Tibial nerve (tissue), 4 donors: ENCODE measurements around the gene DMGDH. TPM values are rescaled to one million over a fixed set of nuclear protein-coding genes. Genes with fewer than 3 reads are reported as not detected.

Source experiments
- DNase-seq, 2 donors: peaks; one replicate each; pipeline ENCODE4 v3.0.0-alpha.2; 2019; ENCODE audit warnings: low spot score in 2 of 2
- H3K27ac ChIP-seq, 4 donors: fragments of 200-600 bp; sonication (generic) in 3 of 4; one replicate each; pipeline ENCODE4 v1.5.1; 2017 to 2019; ENCODE audit warnings: mild to moderate bottlenecking in 1 of 4
- H3K27me3 ChIP-seq, 2 donors: fragments of 200-600 bp; sonication (generic) in 1 of 2; one replicate each; pipeline versions ENCODE4 v1.5.1 to v1.6.0; 2017 to 2019
- H3K36me3 ChIP-seq, 3 donors: fragments of 200-600 bp; sonication (generic); one replicate each; pipeline ENCODE4 v1.5.1; 2018 to 2019
- H3K4me1 ChIP-seq, 4 donors: fragments of 200-600 bp; sonication (generic) in 3 of 4; one replicate each; pipeline ENCODE4 v1.5.1; 2017 to 2019
- H3K4me3 ChIP-seq, 4 donors: fragments of 200-600 bp; sonication (generic) in 3 of 4; one replicate each; pipeline ENCODE4 v1.5.1; 2017 to 2019; ENCODE audit warnings: mild to moderate bottlenecking in 1 of 4, moderate library complexity in 1 of 4
- H3K9me3 ChIP-seq, 4 donors: fragments of 200-600 bp; sonication (generic) in 3 of 4; one replicate each; pipeline ENCODE4 v1.5.1; 2017 to 2019
- EP300 ChIP-seq, 2 donors: sonication (generic); formaldehyde crosslinking; IDR thresholded peaks; one replicate each; pipeline ENCODE4 v1.6.1; 2017; ENCODE audit warnings: antibody characterized with exemption in 2 of 2, mild to moderate bottlenecking in 1 of 2
- POLR2A ChIP-seq, 2 donors: fragments of 450-650 bp; IDR thresholded peaks; one replicate each; pipeline ENCODE4 v1.6.1; 2017; ENCODE audit warnings: antibody characterized with exemption in 2 of 2, mild to moderate bottlenecking in 2 of 2, moderate library complexity in 2 of 2
- WGBS, 2 donors: methylation state at CpG; one replicate each; pipeline ENCODE4 v1.1.5; 2018; 5-methylcytosine and 5-hydroxymethylcytosine counted together
- total RNA-seq, 4 donors: library from RNA; depleted of rRNA; stranded (reverse); fragments of >200 nt; gene quantifications; one replicate each; pipeline ENCODE4 v1.1.0, GENCODE V29; 2016
- TF ChIP-seq, protein P1 (sequence below), 5 experiments: fragments of 200-600 bp in 3 of 5; fragments of 450-650 bp in 2 of 5; sonication (generic) in 3 of 5; IDR thresholded peaks; one replicate each; pipeline ENCODE4 v1.5.1; 2016 to 2019; ENCODE audit warnings: antibody characterized with exemption in 5 of 5, mild to moderate bottlenecking in 3 of 5, moderate library complexity in 2 of 5

Gene DMGDH
- total RNA-seq, 4 donors from 2014 or later: 7.1 to 20.1 (median 11.8) TPM

DNA sequence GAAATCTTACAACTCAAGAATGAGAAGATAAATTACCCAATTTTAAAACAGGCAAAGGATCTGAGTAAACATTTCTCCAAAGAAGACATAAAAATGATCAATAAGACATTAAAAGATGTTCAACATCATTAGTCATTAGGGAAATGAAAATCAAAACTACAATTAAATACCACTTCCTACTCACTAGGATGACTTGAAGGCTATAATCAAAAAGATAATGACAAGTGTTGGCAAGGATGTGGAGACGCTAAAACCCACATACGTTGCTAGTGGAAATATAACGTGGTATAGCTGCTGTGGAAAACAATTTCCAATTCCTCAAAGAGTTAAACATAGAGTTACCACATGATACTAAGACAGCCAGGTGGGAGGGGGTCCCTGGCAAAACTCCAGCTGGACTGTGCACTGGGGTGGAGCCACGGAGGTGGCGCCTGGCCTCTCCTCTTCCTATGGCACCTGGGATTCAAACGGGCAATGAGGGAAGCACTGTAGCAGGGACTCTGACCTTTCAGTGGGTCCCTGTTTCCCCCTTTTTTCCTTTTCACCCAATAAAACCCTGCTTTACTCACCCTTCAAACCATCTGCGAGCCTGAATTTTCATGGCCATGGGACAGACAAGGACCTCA lies 90.2 kb downstream of the DMGDH start:
- no peak for TF ChIP-seq EP300 (IDR thresholded peaks at IDR 0.05)
- no peak for TF ChIP-seq POLR2A (IDR thresholded peaks at IDR 0.05)
- TF ChIP-seq, protein P1, sequence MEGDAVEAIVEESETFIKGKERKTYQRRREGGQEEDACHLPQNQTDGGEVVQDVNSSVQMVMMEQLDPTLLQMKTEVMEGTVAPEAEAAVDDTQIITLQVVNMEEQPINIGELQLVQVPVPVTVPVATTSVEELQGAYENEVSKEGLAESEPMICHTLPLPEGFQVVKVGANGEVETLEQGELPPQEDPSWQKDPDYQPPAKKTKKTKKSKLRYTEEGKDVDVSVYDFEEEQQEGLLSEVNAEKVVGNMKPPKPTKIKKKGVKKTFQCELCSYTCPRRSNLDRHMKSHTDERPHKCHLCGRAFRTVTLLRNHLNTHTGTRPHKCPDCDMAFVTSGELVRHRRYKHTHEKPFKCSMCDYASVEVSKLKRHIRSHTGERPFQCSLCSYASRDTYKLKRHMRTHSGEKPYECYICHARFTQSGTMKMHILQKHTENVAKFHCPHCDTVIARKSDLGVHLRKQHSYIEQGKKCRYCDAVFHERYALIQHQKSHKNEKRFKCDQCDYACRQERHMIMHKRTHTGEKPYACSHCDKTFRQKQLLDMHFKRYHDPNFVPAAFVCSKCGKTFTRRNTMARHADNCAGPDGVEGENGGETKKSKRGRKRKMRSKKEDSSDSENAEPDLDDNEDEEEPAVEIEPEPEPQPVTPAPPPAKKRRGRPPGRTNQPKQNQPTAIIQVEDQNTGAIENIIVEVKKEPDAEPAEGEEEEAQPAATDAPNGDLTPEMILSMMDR (IDR thresholded peaks at IDR 0.05): no peak
- Histone ChIP-seq H3K4me3 (no peak overlapping the region), H3K27ac (no peak overlapping the region), H3K36me3 (no peaks in the 10 kb centered on the region), H3K4me1 (peaks cover 0 to 16% (median 0%) of the 10 kb centered on the region in 4 donors), H3K9me3 (no peaks in the 10 kb centered on the region), H3K27me3 (no peaks in the 10 kb centered on the region)
- 75 to 84% methylated on average over 7 of the region's 7 CpGs for WGBS, 2 donors
- no peak for DNase-seq

GRCh38 chr5:78975035-78975434 lies 94.4 kb downstream of the DMGDH start:
- 93 to 95% methylated on average over 8 of the region's 8 CpGs for WGBS, 2 donors
- no peak overlapping the region for H3K27ac ChIP-seq
- no peaks in the 10 kb centered on the region for H3K9me3 ChIP-seq
- H3K4me1 ChIP-seq: peaks cover 0 to 16% (median 8%) of the 10 kb centered on the region in 4 donors
- no peak for TF ChIP-seq EP300 (IDR thresholded peaks at IDR 0.05)
- no peaks in the 10 kb centered on the region for H3K36me3 ChIP-seq
- no peak for DNase-seq
- no peaks in the 10 kb centered on the region for H3K27me3 ChIP-seq
- H3K4me3 ChIP-seq: no peak overlapping the region

GRCh38 chr5:78974601-78975000 lies 94.9 kb downstream of the DMGDH start:
- WGBS, 2 donors: 78 to 79% methylated on average over 2 of the region's 2 CpGs
- Histone ChIP-seq H3K36me3 (no peaks in the 10 kb centered on the region), H3K4me1 (peaks cover 0 to 16% (median 8%) of the 10 kb centered on the region in 4 donors), H3K27me3 (no peaks in the 10 kb centered on the region), H3K27ac (no peak overlapping the region), H3K4me3 (no peak overlapping the region), H3K9me3 (no peaks in the 10 kb centered on the region)
- DNase-seq: no peak
- no peak for TF ChIP-seq EP300 (IDR thresholded peaks at IDR 0.05)
- TF ChIP-seq, protein P1 (IDR thresholded peaks at IDR 0.05): no peak
- no peak for TF ChIP-seq POLR2A (IDR thresholded peaks at IDR 0.05)

GRCh38 chr5:78974011-78974410 lies 95.5 kb downstream of the DMGDH start:
- no peak for DNase-seq
- Histone ChIP-seq H3K4me3 (no peak overlapping the region), H3K4me1 (peaks cover 0 to 16% (median 8%) of the 10 kb centered on the region in 4 donors), H3K36me3 (no peaks in the 10 kb centered on the region), H3K27me3 (no peaks in the 10 kb centered on the region), H3K27ac (no peak overlapping the region), H3K9me3 (no peaks in the 10 kb centered on the region)
- no peak for TF ChIP-seq EP300 (IDR thresholded peaks at IDR 0.05)
- TF ChIP-seq, protein P1 (IDR thresholded peaks at IDR 0.05): no peak
- no peak for TF ChIP-seq POLR2A (IDR thresholded peaks at IDR 0.05)
- 63 to 71% methylated on average over 5 of the region's 5 CpGs for WGBS, 2 donors

DNA sequence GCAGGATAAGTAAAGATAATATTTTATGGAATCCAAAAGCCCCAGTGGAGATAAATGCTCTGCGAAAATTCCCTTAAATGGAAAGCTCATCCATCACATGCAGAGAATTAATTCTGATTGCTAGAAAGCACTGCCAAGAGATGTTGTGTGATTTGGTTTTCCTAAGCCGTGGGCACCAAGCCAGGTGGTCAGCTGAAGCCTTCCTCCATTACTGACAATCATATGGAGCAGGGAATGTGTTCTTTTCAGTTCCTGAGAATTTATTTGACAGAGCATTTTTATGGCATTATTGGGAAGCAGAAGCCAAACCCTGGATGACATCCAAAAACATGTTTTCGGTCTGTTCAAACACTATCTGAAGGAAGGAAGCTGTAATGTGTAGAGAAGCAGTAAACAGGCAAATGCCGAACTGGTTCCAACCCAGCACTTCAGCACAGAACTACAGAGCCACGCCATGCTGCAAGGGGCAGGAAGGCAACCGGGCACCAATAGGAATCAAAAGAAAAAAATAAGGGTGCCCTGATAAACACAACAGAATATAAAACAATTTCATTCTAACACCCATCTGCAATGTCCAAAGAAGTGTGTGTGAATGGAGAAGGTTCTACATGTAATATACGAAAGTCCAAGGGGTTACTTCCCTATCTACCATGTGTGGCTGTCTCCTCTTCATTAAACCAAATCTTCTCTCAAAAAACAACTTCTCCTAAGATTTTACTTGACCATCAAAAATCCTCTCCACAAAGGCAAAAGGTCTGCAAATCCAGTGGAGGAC lies 96.6 kb downstream of the DMGDH start:
- H3K27me3 ChIP-seq: no peaks in the 10 kb centered on the region
- H3K4me1 ChIP-seq: peaks cover 0 to 16% (median 8%) of the 10 kb centered on the region in 4 donors
- peak overlapping the region in 1 of 4 donors; percentile 3 for H3K4me3 ChIP-seq
- WGBS, 2 donors: 30 to 31% methylated on average over 7 of the region's 7 CpGs
- H3K9me3 ChIP-seq: no peaks in the 10 kb centered on the region
- no peak for TF ChIP-seq POLR2A (IDR thresholded peaks at IDR 0.05)
- TF ChIP-seq, protein P1 (IDR thresholded peaks at IDR 0.05): no peak
- peak in 1 of 2 donors; percentile 58 for TF ChIP-seq EP300 (IDR thresholded peaks at IDR 0.05)
- H3K27ac ChIP-seq: peak overlapping the region in 1 of 4 donors; percentile 23
- DNase-seq: peak in 1 of 2 donors; percentile 47
- H3K36me3 ChIP-seq: peaks cover 0 to 10% (median 0%) of the 10 kb centered on the region in 3 donors
